A549 (cell line): ENCODE results near the gene THOC5.
"Not testable (repeated sequence)": the region's sequence is repeated elsewhere in the genome, so short reads cannot be mapped to it uniquely, and the experiment has no call there.

Experiments used
- CHD2 ChIP-seq: fragments of 150-350 bp; IDR thresholded peaks from 2 replicates; pipeline ENCODE4 v1.6.1; 2014; ENCODE audit warnings: low read length; ENCODE audit not compliant: partially characterized antibody
- CTCF ChIP-seq: fragments of >200 bp; sonication (Bioruptor Twin); formaldehyde crosslinking; IDR thresholded peaks from 3 replicates; pipeline ENCODE4 v1.5.1; 2016

GRCh38 chr22:29545045-29545444, 8.5 kb downstream of the THOC5 start:
- TF ChIP-seq CTCF, CHD2: not testable (repeated sequence)
